GM19452 (cell line): ENCODE data around the gene EEF1A2.

Source experiments
- ATAC-seq: cut with Tn5 transposase; IDR thresholded peaks from one replicate; pipeline ENCODE4 v1.9.1; 2021; ENCODE audit not compliant: unreplicated experiment

The EEF1A2 gene

GRCh38 chr20:63455568-63455859 is 43.4 kb downstream of the EEF1A2 start:
- no peak for ATAC-seq

- ATAC-seq, result no peak
Observed at GRCh38 chr20:63454731-63455567, 43.9 kb downstream of the EEF1A2 start.

GRCh38 chr20:63452821-63453523 is 45.9 kb downstream of the EEF1A2 start:
- no peak for ATAC-seq

- ATAC-seq, result no peak
Observed at GRCh38 chr20:63452341-63452740, 46.5 kb downstream of the EEF1A2 start.

- ATAC-seq, result no peak
Observed at GRCh38 chr20:63451821-63452220, 47.1 kb downstream of the EEF1A2 start.

- no peak for ATAC-seq
Observed at GRCh38 chr20:63449796-63450730, 48.8 kb downstream of the EEF1A2 start.

- ATAC-seq, result no peak
Observed at GRCh38 chr20:63449025-63449424, 49.9 kb downstream of the EEF1A2 start.

GRCh38 chr20:63448031-63448430 is 50.9 kb downstream of the EEF1A2 start:
- no peak for ATAC-seq

- ATAC-seq, result no peak
Observed at GRCh38 chr20:63447320-63447719, 51.6 kb downstream of the EEF1A2 start.

GRCh38 chr20:63446216-63447024 is 52.5 kb downstream of the EEF1A2 start:
- no peak for ATAC-seq

- no peak for ATAC-seq
Observed at GRCh38 chr20:63445075-63445734, 53.7 kb downstream of the EEF1A2 start.

- ATAC-seq, result no peak
Observed at GRCh38 chr20:63444548-63444947, 54.3 kb downstream of the EEF1A2 start.

- no peak for ATAC-seq
Observed at GRCh38 chr20:63443606-63444395, 55.1 kb downstream of the EEF1A2 start.

- ATAC-seq, result no peak
Observed at GRCh38 chr20:63442100-63442493, 56.8 kb downstream of the EEF1A2 start.

GRCh38 chr20:63441136-63442099 is 57.5 kb downstream of the EEF1A2 start:
- ATAC-seq, result no peak

- no peak for ATAC-seq
Observed at GRCh38 chr20:63440366-63440955, 58.4 kb downstream of the EEF1A2 start.

GRCh38 chr20:63439866-63440265 is 59.0 kb downstream of the EEF1A2 start:
- ATAC-seq, result no peak

- no peak for ATAC-seq
Observed at GRCh38 chr20:63438121-63438520, 60.8 kb downstream of the EEF1A2 start.
